Body of pancreas (tissue), 4 donors: ENCODE measurements around the gene CDK5RAP3. TPM values are rescaled to one million over a fixed set of nuclear protein-coding genes. Genes with fewer than 3 reads are reported as not detected.

Experiments
- ATAC-seq: fragments of 150-250 bp; one replicate; pipeline ENCODE4 v1.9.1; 2016
- DNase-seq, 4 donors: peaks; one replicate each; pipeline ENCODE4 v3.0.0-alpha.2; 2019
- H3K27ac ChIP-seq, 4 donors: fragments of 200-600 bp; sonication (generic); 1 replicate in 3 of 4; 2 replicates in 1 of 4; pipeline versions ENCODE4 v1.5.1 to v1.6.1; 2016 to 2019; ENCODE audit warnings: mild to moderate bottlenecking in 1 of 4, mixed read lengths in 1 of 4, moderate library complexity in 1 of 4
- H3K27me3 ChIP-seq, 2 donors: fragments of 200-600 bp; sonication (generic); one replicate each; pipeline ENCODE4 v1.6.0; 2016; ENCODE audit warnings: mild to moderate bottlenecking in 1 of 2
- H3K36me3 ChIP-seq, 2 donors: fragments of 200-600 bp; sonication (generic); replicated peaks in 1 of 2; 2 replicates each; pipeline ENCODE4 v1.5.1; 2016; ENCODE audit warnings: low read depth in 2 of 2; ENCODE audit not compliant: insufficient read depth in 1 of 2
- H3K4me1 ChIP-seq: fragments of 200-600 bp; sonication (generic); one replicate; pipeline ENCODE4 v1.6.0; 2016
- H3K4me3 ChIP-seq, 2 donors: fragments of 200-600 bp; sonication (generic); 1 replicate in 1 of 2; 2 replicates in 1 of 2; pipeline ENCODE4 v1.5.1; 2016 to 2019
- H3K9me3 ChIP-seq, 3 donors: fragments of 200-600 bp; sonication (generic); 1 replicate in 2 of 3; 2 replicates in 1 of 3; pipeline ENCODE4 v1.5.1; 2016
- CTCF ChIP-seq, 7 experiments: fragments of 450-650 bp in 4 of 7; fragments of 200-600 bp in 3 of 7; sonication (generic) in 3 of 7; IDR thresholded peaks; one replicate each; pipeline ENCODE4 v1.5.1; 2016 to 2019; ENCODE audit warnings: antibody characterized with exemption in 7 of 7
- POLR2A ChIP-seq, 3 donors: fragments of 450-650 bp; IDR thresholded peaks; one replicate each; pipeline ENCODE4 v1.6.1; 2016; ENCODE audit warnings: antibody characterized with exemption in 3 of 3, mild to moderate bottlenecking in 2 of 3
- WGBS, 2 donors: methylation state at CpG; one replicate each; pipeline ENCODE4 v1.1.5; 2017; 5-methylcytosine and 5-hydroxymethylcytosine counted together
- intact Hi-C: fragments of 100-400 bp; cut with DNase I; formaldehyde crosslinking; loops from one replicate; pipeline ENCODE4 v1.15.1; 2023
- total RNA-seq, 2 donors: library from RNA; depleted of rRNA; stranded (reverse); fragments of >200 nt; gene quantifications; one replicate each; pipeline ENCODE4 v1.1.0, GENCODE V29; 2016

CDK5RAP3 gene
- total RNA-seq, 2 donors from 2014 or later = 209 to 588 TPM

- H3K4me3 ChIP-seq = peak within 1 kb of the TSS; percentile 69 to 80
- H3K36me3 ChIP-seq = peaks cover under 1% of the 10 kb centered on the region in 2 donors
- 15 to 17% methylated on average over 15 to 16 of the region's 16 CpGs for WGBS, 2 donors
- TF ChIP-seq CTCF (IDR thresholded peaks at IDR 0.05) (no peak), POLR2A (IDR thresholded peaks at IDR 0.05) (peak; percentile 93 to 98 (median 98))
- peak within 1 kb of the TSS; percentile 89 to 99 (median 96) for H3K27ac ChIP-seq
- no peaks in the 10 kb centered on the region for H3K27me3 ChIP-seq
- H3K9me3 ChIP-seq = no peaks in the 10 kb centered on the region
- ATAC-seq = peak; percentile 79
- intact Hi-C loops = no loop called here
- peaks cover 58% of the 10 kb centered on the region for H3K4me1 ChIP-seq
- DNase-seq = peak; percentile 91 to 97 (median 96)
Observed at GRCh38 chr17:47957591-47958490, 13.1 kb upstream of the CDK5RAP3 start, which contains the start of gene PRR15L. Gene PRR15L, minus strand, starts transcription at chr17:47957883. Its CDS starts 4,649 bp downstream, at chr17:47953234.

GRCh38 chr17:47959825-47960655, 10.9 kb upstream of the CDK5RAP3 start:
- Histone ChIP-seq H3K9me3 (no peaks in the 10 kb centered on the region), H3K36me3 (no peaks in the 10 kb centered on the region), H3K27ac (peak overlapping the region; percentile 89 to 99 (median 96)), H3K4me1 (peaks cover 40% of the 10 kb centered on the region), H3K27me3 (no peaks in the 10 kb centered on the region), H3K4me3 (no peak overlapping the region)
- TF ChIP-seq CTCF (IDR thresholded peaks at IDR 0.05) = no peak
- TF ChIP-seq POLR2A (IDR thresholded peaks at IDR 0.05) = peak in 2 of 3 donors; percentile 59 to 64
- intact Hi-C loops = no loop called here
- ATAC-seq (peak; percentile 38), DNase-seq (peak; percentile 70 to 81 (median 77))
- 28 to 30% methylated on average over 7 to 8 of the region's 8 CpGs for WGBS, 2 donors

- Histone ChIP-seq H3K36me3 (no peaks in the 10 kb centered on the region), H3K4me3 (no peak overlapping the region), H3K27me3 (no peaks in the 10 kb centered on the region), H3K9me3 (no peaks in the 10 kb centered on the region), H3K4me1 (peaks cover 52% of the 10 kb centered on the region), H3K27ac (peak overlapping the region in 3 of 4 donors; percentile 96 to 99 (median 97))
- DNase-seq = no peak
- intact Hi-C loops = no loop called here
- no peak for ATAC-seq
- WGBS, 2 donors = 85 to 91% methylated on average over 4 to 6 of the region's 6 CpGs
- TF ChIP-seq CTCF (IDR thresholded peaks at IDR 0.05) = no peak
- no peak for TF ChIP-seq POLR2A (IDR thresholded peaks at IDR 0.05)
Observed at GRCh38 chr17:47961406-47961805, 9.5 kb upstream of the CDK5RAP3 start.

GRCh38 chr17:47962901-47963300, 8.0 kb upstream of the CDK5RAP3 start:
- no peak for DNase-seq
- peaks cover 65% of the 10 kb centered on the region for H3K4me1 ChIP-seq

More at GRCh38 chr17:47962901-47963300, 8.0 kb upstream of the CDK5RAP3 start:
- no peak for ATAC-seq
- no peaks in the 10 kb centered on the region for H3K36me3 ChIP-seq
- H3K27ac ChIP-seq = no peak overlapping the region
- H3K27me3 ChIP-seq = no peaks in the 10 kb centered on the region
- H3K4me3 ChIP-seq = no peak overlapping the region
- intact Hi-C loops = no loop called here
- no peak for TF ChIP-seq POLR2A (IDR thresholded peaks at IDR 0.05)
- no peak for TF ChIP-seq CTCF (IDR thresholded peaks at IDR 0.05)
- H3K9me3 ChIP-seq = no peaks in the 10 kb centered on the region
- 96 to 97% methylated on average over 3 of the region's 3 CpGs for WGBS, 2 donors
